ENCODE data around the gene ATG2B.

- TF ChIP-seq CTCF (IDR thresholded peaks at IDR 0.05) (no peak), POLR2A (IDR thresholded peaks at IDR 0.05) (no peak)
Observed at GRCh38 chr14:96240641-96241040, 122.5 kb downstream of the ATG2B start.
